Activated T-cell treated with anti-CD3 and anti-CD28 coated beads for 24 hours (primary cell): ENCODE data around the gene DIMT1.

ENCODE experiments used
- DNase-seq: peaks from one replicate; pipeline ENCODE4 v3.0.0-alpha.2; 2020; ENCODE audit warnings: low read depth

DIMT1 gene

GRCh38 chr5:62403411-62404250 is at the start of gene DIMT1:
DIMT1 (minus strand) TSS chr5:62403905; CDS start chr5:62403772, 133 bp downstream.
- peak; percentile 90 for DNase-seq

DNA sequence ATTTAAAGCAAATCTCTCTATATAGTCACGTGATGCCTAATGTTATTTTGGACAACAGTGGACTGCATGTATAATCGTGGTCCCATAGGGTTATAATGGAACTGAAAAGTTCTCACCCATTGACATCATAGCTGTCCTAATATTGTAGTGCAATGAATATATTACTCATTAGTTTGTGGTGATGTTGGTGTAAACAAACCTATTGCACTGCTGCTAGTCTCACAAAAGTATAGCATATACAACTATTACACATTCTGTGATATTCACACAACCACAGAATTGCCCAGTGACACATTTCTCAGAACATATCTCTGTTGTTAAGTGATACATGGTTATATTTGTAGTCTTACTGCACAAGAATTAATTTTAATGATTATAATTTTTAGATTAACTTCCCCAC is 46.6 kb upstream of the DIMT1 start:
- no peak for DNase-seq

DNA sequence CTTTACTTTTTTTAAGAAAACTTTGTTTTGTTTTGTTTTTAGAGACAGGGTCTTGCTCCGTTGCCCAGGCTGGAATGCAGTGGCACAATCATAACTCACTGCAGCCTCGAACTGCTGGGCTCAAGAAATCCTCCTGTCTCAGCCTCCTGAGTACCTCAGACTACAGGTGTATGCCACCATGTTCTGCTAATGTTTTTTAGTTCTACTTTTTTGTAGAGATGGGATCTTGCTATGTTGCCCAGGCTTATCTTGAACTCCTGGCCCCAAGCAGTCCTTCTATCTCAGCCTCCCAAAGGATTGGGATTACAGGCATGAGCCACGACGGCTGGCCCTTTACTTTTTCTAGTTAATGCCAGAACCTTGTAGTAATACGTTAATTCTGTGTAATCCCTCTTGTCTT is 44.8 kb upstream of the DIMT1 start:
- no peak for DNase-seq

DNA sequence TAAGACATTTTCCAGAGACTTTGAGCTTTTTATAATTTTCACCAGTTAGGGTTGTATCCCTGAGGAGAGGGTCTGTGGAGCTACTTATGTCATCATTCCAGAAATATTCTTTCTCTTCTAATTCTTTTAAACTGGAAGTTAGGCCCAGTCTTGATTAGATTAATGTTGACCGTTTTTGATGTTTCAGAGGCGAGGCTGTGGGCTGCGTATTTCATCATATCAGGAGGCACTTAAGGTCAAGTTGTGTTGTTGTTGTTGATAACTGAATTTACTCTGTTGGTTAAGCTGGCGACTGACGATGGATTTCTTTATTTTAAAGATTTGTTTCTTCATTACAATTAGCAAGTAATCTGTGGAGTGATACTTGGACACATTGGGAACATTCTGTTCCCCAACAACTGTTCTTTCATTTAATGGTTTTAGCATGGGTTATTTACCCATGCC is 28.9 kb upstream of the DIMT1 start:
- no peak for DNase-seq

- no peak for DNase-seq
These were observed 28.3 kb upstream of the DIMT1 start for GRCh38 chr5:62431735-62432620.

DNA sequence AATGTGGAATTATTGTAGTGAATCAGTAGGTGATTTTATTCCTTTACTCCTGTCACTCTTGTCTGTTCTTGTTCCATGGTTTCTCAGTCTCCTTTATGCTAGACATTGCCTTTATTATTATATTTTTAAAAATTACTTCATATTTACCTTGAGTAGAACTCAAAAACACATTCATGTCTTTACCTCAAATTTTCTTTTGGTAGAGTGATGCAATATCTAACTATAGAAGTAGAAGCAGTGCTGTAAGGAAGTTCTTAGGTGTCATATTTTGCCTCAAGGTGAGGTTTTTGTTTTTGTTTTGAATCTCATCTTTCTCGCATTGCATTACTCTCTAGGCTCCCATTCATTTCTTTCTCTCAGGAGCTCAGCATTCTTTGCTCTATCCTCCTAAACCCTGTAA is 21.1 kb upstream of the DIMT1 start:
- no peak for DNase-seq

GRCh38 chr5:62421414-62421813 is 17.7 kb upstream of the DIMT1 start:
- DNase-seq: no peak

GRCh38 chr5:62419609-62420008 is 15.9 kb upstream of the DIMT1 start:
- no peak for DNase-seq

DNA sequence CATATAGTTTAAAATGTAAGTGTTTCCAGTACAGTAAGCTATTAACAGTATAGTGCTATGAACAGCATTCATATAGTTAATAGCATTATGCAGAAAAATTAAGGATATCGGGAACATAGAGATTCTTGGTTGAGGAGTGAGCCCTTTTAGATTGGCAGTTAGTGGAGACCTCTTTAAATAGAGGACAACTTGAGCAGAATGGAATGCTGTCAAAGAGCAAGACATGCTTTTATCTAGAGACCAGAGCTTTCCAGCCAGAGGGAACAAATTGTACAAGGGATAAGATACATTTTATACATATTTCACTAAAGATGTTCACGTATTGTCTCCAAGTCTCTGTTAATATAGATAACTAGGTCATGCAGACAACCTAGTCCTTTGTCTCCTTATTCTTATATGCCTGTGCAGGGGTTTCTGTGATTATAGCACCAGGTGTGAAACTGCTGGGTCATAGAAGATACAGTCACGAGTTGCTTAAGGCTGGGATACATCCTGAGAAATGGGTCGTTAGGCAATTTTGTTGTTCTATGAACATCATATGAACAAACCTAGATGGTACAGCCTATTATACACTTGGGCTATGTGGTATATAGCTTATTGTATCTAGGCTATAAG is 14.9 kb upstream of the DIMT1 start:
- DNase-seq: no peak

DNA sequence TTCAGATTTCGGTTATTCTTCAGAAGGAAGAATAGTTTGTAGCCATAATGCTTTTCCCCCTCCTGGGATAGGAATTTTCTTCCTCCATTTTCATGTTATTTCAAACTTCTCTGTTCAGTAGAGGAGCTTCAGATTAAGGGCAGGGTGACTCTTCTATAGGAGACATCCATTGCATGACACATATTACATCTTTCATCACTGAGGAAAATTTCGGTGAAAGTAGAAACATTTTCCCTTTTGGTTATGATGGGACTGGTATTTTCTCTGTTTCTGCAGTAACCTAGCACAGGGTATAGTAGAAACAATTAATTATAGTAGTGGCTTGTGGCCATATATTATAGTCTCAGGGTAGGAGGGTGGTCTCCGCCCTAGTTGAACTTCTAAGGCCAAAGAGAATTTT is 10.0 kb upstream of the DIMT1 start:
- DNase-seq: no peak

DNA sequence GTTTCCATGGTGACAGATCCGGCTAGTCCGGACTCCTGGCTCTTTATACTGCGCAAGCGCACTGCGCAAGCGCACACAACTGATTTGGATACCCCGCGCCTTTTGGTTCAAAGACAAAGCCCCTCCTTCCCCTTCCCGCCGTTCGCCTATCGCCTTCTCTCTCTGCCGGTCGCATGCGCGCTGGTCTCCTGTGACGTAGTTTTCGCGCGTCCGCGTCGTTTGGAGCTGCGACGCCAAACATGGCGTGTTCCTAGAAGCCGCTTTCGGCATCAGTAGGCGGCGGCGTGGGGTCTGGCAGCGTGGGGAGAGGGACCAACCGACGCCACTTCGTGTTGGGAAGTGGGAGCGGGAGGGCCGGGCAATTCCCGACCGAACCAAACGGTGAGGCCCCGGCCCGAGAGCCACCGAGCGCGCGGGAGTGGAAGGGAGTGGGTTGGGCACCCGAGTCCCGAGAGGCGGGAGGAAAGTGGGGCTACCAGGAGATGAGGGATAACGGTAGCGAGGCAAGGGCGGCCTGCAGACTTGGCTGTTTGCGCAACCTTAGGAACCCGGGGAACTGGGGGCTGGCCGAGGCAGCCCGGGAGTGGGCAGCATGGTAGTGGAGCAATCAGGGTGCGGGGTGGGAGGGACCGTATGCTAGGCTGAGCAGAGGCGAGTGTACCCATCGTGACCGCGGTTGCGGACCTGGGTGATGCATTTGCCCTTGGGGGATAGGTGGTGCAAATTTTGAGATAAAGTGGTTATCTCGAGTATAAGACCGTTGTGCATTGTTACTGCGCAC is 9.0 kb upstream of the DIMT1 start, which contains the start of gene IPO11:
Gene IPO11 (plus strand): TSS at position 215 of the 781 bp plus-strand sequence. CDS start 24,517 bp downstream, outside the sequence.
- peak; percentile 98 for DNase-seq

GRCh38 chr5:62395210-62395950 is 8.3 kb downstream of the DIMT1 start:
- no peak for DNase-seq

GRCh38 chr5:62386824-62387223 is 16.9 kb downstream of the DIMT1 start:
- DNase-seq: no peak

DNA sequence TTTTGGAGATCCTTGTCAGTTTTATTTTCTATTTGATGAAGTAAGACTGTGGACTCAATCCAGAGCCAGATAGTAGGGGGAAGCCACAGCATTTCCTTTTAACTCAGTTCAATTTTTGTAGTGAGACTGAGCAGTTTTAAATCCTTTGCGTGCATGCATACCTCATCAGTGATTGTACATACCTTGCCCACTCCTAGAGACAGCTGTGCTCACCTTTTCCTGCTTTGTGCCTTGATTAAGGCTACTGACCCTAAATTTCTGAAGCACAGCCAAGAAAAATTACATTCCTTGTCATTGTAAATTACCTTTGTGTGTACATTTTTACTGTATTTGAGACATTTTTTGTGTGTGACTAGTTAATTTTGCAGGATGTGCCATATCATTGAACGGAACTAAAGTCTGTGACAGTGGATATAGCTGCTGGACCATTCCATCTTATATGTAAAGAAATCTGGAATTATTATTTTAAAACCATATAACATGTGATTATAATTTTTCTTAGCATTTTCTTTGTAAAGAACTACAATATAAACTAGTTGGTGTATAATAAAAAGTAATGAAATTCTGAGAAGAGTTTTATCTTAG is 17.8 kb downstream of the DIMT1 start:
- no peak for DNase-seq

GRCh38 chr5:62385131-62385530 is 18.6 kb downstream of the DIMT1 start:
- DNase-seq: no peak

DNA sequence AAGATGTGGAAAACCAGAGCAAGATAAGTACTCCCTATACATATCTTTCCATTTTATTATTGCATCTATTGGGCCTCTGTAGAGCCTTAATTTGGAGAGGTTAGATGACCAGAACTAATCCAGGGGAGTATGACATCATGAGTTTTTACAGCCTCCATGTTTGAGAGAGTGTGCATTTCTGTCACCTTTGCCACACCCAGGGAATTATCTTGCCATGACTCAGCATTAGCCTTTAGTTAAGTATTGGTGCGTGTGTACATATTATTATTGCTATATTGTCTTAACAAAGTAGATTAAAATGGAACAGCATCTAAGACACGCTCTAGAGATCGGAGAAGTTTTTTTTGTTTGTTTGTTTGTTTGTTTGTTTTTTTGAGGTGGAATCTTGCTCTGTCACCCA is 27.6 kb downstream of the DIMT1 start:
- no peak for DNase-seq

- DNase-seq: no peak
These were observed 28.1 kb downstream of the DIMT1 start for GRCh38 chr5:62375627-62376026.

DNA sequence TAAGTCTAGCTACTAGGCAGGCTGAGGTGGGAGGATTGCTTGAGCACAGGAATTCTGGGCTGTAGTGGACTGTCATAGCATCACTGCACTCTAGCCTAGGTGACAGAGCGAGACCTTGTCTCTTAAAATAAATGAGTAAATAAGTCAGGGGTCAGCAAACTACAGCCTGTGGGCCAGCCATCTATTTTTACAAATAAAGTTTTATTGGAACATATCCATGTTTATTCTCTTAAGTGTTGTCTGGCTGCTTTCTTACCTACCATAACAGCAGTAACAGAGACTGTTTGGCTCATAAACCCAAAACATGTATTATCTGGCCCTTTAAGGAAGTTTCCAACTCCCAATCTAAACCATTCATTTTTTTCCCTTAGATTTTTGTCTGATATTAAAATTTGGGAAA is 29.6 kb downstream of the DIMT1 start:
- no peak for DNase-seq

DNA sequence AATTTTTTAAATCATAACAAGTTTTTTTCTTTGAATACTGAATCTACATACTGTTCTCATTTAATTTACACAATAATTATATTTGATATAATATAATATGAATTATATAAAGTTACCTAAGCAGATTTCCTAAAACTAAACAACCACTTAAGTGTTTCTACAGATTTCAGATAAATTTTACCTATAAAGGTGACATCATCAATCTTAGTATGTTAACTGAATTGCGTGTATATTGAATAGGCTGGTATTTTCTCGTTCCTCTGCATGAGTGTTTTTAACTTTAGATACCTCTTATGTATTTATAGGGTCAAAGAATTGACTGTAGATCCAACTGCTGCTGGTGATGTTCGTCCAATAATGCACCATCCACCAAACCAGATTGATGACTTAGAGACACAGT is 30.3 kb downstream of the DIMT1 start:
- DNase-seq: no peak

DNA sequence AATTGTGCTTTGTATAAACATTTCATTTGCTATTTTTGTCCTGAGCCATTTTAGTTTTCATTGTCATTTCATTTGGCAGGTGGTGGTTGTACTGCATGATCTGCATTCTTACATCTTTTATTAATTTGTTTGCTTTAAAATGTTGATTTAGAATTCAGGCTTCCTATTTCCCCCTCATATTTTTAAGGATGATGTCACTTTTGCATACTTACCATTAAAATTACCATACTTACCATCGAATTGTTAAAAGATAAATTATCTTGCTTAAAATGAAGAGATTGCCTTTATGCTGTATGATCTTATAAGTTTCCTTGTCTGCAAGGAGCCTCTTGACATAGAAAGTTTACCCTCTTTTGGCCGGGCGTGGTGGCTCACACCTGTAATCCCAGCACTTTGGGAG is 31.1 kb downstream of the DIMT1 start:
- no peak for DNase-seq

DNA sequence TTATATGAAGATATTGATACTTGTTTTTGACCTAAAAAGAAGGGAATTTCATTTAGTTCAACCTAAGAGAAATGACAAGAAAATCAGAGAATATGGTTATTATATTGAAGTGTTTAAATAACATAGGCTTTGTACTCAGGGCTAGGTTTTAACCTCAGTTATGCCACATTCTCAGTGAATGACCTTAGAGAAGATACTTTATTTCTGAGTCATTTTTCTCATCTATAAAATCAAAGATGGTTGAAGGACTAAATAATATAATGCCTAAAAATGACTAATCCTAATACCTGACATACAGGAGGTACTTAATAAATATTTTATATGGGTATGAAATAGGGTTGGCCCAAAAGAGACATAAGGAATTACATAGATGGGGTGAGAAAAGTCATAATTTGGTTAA is 32.3 kb downstream of the DIMT1 start:
- DNase-seq: no peak
